C4-2B (cell line): ENCODE measurements around the gene ROR2.

ENCODE experiments used
- ZFX ChIP-seq: fragments of 450-650 bp; IDR thresholded peaks from 2 replicates; pipeline ENCODE4 v1.6.1; 2017
- TF ChIP-seq, protein P1 (sequence below): fragments of 450-650 bp; conservative IDR thresholded peaks from 2 replicates; pipeline ENCODE4 v1.5.1; 2017; ENCODE audit warnings: mild to moderate bottlenecking

DNA sequence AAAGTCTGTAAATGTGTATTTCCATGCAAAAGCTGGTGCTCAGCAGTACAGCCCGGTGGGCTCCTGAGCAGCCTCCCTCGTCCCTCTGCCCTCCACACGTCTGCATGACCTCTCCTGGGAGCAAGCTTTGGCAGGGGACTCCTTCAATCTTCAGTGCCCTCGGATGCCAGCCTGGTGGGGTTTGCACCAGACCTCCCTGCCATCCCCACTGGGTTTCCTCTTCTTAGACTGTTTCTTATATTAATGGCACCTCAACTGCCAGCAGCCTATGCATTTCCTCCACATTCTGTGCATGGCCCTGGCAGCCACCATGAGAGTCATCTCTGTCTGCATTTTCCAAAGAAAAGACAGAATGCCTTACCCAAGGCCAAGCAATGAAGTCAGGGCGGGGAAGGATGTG, 108.4 kb downstream of the ROR2 start:
- TF ChIP-seq, protein P1, sequence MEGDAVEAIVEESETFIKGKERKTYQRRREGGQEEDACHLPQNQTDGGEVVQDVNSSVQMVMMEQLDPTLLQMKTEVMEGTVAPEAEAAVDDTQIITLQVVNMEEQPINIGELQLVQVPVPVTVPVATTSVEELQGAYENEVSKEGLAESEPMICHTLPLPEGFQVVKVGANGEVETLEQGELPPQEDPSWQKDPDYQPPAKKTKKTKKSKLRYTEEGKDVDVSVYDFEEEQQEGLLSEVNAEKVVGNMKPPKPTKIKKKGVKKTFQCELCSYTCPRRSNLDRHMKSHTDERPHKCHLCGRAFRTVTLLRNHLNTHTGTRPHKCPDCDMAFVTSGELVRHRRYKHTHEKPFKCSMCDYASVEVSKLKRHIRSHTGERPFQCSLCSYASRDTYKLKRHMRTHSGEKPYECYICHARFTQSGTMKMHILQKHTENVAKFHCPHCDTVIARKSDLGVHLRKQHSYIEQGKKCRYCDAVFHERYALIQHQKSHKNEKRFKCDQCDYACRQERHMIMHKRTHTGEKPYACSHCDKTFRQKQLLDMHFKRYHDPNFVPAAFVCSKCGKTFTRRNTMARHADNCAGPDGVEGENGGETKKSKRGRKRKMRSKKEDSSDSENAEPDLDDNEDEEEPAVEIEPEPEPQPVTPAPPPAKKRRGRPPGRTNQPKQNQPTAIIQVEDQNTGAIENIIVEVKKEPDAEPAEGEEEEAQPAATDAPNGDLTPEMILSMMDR: no peak
- no peak for TF ChIP-seq ZFX
